GM23248 (cell line): ENCODE measurements around the gene ISYNA1. TPM values are rescaled to one million over a fixed set of nuclear protein-coding genes. Genes with fewer than 3 reads are reported as not detected.

Experiments
- DNase-seq: peaks from one replicate; pipeline ENCODE4 v3.0.0-alpha.2; 2015
- H2AFZ ChIP-seq: fragments of 200-600 bp; sonication (generic); 2 replicates; pipeline ENCODE4 v1.6.1; 2016; ENCODE audit warnings: antibody characterized with exemption
- H3F3A ChIP-seq: fragments of 200-600 bp; sonication (generic); 2 replicates; pipeline ENCODE4 v1.6.1; 2016; ENCODE audit warnings: mild to moderate bottlenecking, antibody characterized with exemption, mixed run types; ENCODE audit not compliant: insufficient read depth
- H3K27ac ChIP-seq: fragments of 200-600 bp; sonication (generic); 2 replicates; pipeline ENCODE4 v1.5.1; 2016; ENCODE audit warnings: mild to moderate bottlenecking
- H3K27me3 ChIP-seq: fragments of 200-600 bp; sonication (generic); replicated peaks from 2 replicates; pipeline ENCODE4 v1.6.1; 2016; ENCODE audit warnings: mild to moderate bottlenecking; ENCODE audit not compliant: insufficient read depth
- H3K36me3 ChIP-seq: fragments of 200-600 bp; sonication (generic); 2 replicates; pipeline ENCODE4 v1.6.1; 2016; ENCODE audit warnings: low read depth, mild to moderate bottlenecking
- H3K4me1 ChIP-seq: fragments of 200-600 bp; sonication (generic); 2 replicates; pipeline ENCODE4 v1.6.1; 2016; ENCODE audit warnings: mild to moderate bottlenecking; ENCODE audit not compliant: insufficient read depth
- H3K4me2 ChIP-seq: fragments of 200-600 bp; sonication (generic); one replicate; pipeline ENCODE4 v1.6.1; 2016; ENCODE audit warnings: mild to moderate bottlenecking; ENCODE audit not compliant: unreplicated experiment
- H3K4me3 ChIP-seq: fragments of 200-600 bp; sonication (generic); 2 replicates; pipeline ENCODE4 v1.5.1; 2016; ENCODE audit warnings: mild to moderate bottlenecking
- H3K79me2 ChIP-seq: fragments of 200-600 bp; sonication (generic); 2 replicates; pipeline ENCODE4 v1.6.1; 2016; ENCODE audit warnings: mild to moderate bottlenecking; ENCODE audit not compliant: insufficient read depth
- H3K9ac ChIP-seq: fragments of 200-600 bp; sonication (generic); 2 replicates; pipeline ENCODE4 v1.6.1; 2016; ENCODE audit warnings: mild to moderate bottlenecking
- H3K9me2 ChIP-seq: fragments of 200-600 bp; sonication (generic); 2 replicates; pipeline ENCODE4 v1.6.1; 2016; ENCODE audit warnings: mixed run types, mild to moderate bottlenecking, moderate library complexity; ENCODE audit not compliant: insufficient read depth
- H3K9me3 ChIP-seq: fragments of 200-600 bp; sonication (generic); one replicate; pipeline ENCODE4 v1.6.1; 2017; ENCODE audit warnings: low read depth
- H4K20me1 ChIP-seq: fragments of 200-600 bp; sonication (generic); 2 replicates; pipeline ENCODE4 v1.6.0; 2016; ENCODE audit not compliant: insufficient read depth
- EZH2 ChIP-seq: fragments of 200-600 bp; sonication (generic); IDR thresholded peaks from 2 replicates; pipeline ENCODE4 v1.6.1; 2018; ENCODE audit warnings: antibody characterized with exemption, mild to moderate bottlenecking; ENCODE audit not compliant: insufficient read depth, poor library complexity, severe bottlenecking
- EZH2phosphoT487 ChIP-seq: fragments of 200-600 bp; sonication (generic); IDR thresholded peaks from 2 replicates; pipeline ENCODE4 v1.6.1; 2018; ENCODE audit warnings: antibody characterized with exemption, moderate library complexity, mild to moderate bottlenecking, low read depth; ENCODE audit not compliant: insufficient read depth
- WGBS, 2 experiments: methylation state at CpG; one replicate each; pipeline ENCODE4 v1.1.6; 2015 to 2017; ENCODE audit warnings: low lambda C conversion rate in 2 of 2, low coverage in 1 of 2; ENCODE audit errors: missing lambda C conversion rate in 2 of 2; 5-methylcytosine and 5-hydroxymethylcytosine counted together
- in situ Hi-C: fragments of 300-500 bp; cut with MboI; formaldehyde crosslinking; loops from 2 replicates; pipeline ENCODE4 v1.15.0; 2020
- polyA plus RNA-seq: library from polyadenylated mRNA; unstranded; fragments of >200 nt; fragmentation: Nextera tagmentation; extraction: Ambion mirVana; gene quantifications from 2 replicates; pipeline ENCODE4 v1.2.1, GENCODE V29; 2016
- total RNA-seq: library from RNA; depleted of rRNA; stranded (reverse); fragments of >200 nt; shearing (Covaris generic); gene quantifications from 2 replicates; pipeline ENCODE4 v1.2.3, GENCODE V29; 2014

ISYNA1 gene
- total and polyA plus RNA-seq, 2 experiments from 2014 or later, result 5.5 to 17.2 TPM

- H3K9ac ChIP-seq, result no peak overlapping the region
- H3K9me2 ChIP-seq, result no peaks in the 10 kb centered on the region
- H3K9me3 ChIP-seq, result no peaks in the 10 kb centered on the region
- in situ Hi-C loops, result no loop called here
- 0 out of 2 replicates have a peak overlapping the region, but pooled peaks have one; percentile 87 for H3K27ac ChIP-seq
- no peaks in the 10 kb centered on the region for H3K36me3 ChIP-seq
- DNase-seq, result no peak
- no peak overlapping the region for H3K4me2 ChIP-seq
- H3K27me3 ChIP-seq, result no peaks in the 10 kb centered on the region
- peaks cover 51% of the 10 kb centered on the region for H3K4me1 ChIP-seq
- H4K20me1 ChIP-seq, result 0 out of 2 replicates have a peak, but pooled peaks cover 4% of the 10 kb centered on the region
- TF ChIP-seq EZH2 (no peak), EZH2phosphoT487 (no peak)
- 89 to 90% methylated on average over 12 of the region's 12 CpGs for WGBS, 2 experiments
- H3K4me3 ChIP-seq, result no peak overlapping the region
- H3K79me2 ChIP-seq, result peaks cover 99% of the 10 kb centered on the region
- no peak overlapping the region for H2AFZ ChIP-seq
- peaks cover 20% of the 10 kb centered on the region for H3F3A ChIP-seq
These were observed 43.7 kb upstream of the ISYNA1 start for GRCh38 chr19:18481505-18482222.

- Histone ChIP-seq H3K4me2 (peak overlapping the region; percentile 44), H3K79me2 (peaks cover 99% of the 10 kb centered on the region), H3K9me2 (no peaks in the 10 kb centered on the region), H3K9ac (peak overlapping the region; percentile 68), H3K4me3 (peak overlapping the region; percentile 39), H4K20me1 (0 out of 2 replicates have a peak, but pooled peaks cover 4% of the 10 kb centered on the region), H3K4me1 (peaks cover 40% of the 10 kb centered on the region), H3F3A (peaks cover 20% of the 10 kb centered on the region), H3K9me3 (no peaks in the 10 kb centered on the region), H3K36me3 (no peaks in the 10 kb centered on the region), H3K27ac (peak overlapping the region; percentile 87), H3K27me3 (no peaks in the 10 kb centered on the region), H2AFZ (no peak overlapping the region)
- in situ Hi-C loops, result no loop called here
- peak; percentile 83 for DNase-seq
- no peak for TF ChIP-seq EZH2
- 15 to 16% methylated on average over 13 of the region's 13 CpGs for WGBS, 2 experiments
These were observed 42.2 kb upstream of the ISYNA1 start for GRCh38 chr19:18480006-18480691.

GRCh38 chr19:18478545-18479311, 40.8 kb upstream of the ISYNA1 start:
- Histone ChIP-seq H3K79me2 (peaks cover 99% of the 10 kb centered on the region), H3K4me2 (peak overlapping the region; percentile 44), H3K27ac (peak overlapping the region; percentile 87), H3K4me3 (no peak overlapping the region), H3K4me1 (peaks cover 40% of the 10 kb centered on the region), H2AFZ (no peak overlapping the region), H4K20me1 (0 out of 2 replicates have a peak, but pooled peaks cover 4% of the 10 kb centered on the region), H3K9me3 (no peaks in the 10 kb centered on the region), H3K9ac (peak overlapping the region; percentile 68), H3K9me2 (no peaks in the 10 kb centered on the region), H3K27me3 (no peaks in the 10 kb centered on the region), H3F3A (peaks cover 20% of the 10 kb centered on the region), H3K36me3 (no peaks in the 10 kb centered on the region)
- TF ChIP-seq EZH2 (no peak), EZH2phosphoT487 (no peak)
- DNase-seq, result peak; percentile 93
- WGBS, 2 experiments, result 47 to 51% methylated on average over 17 of the region's 17 CpGs
- in situ Hi-C loops, result no loop called here

- no peak for DNase-seq
- Histone ChIP-seq H3F3A (peaks cover 20% of the 10 kb centered on the region), H4K20me1 (0 out of 2 replicates have a peak, but pooled peaks cover 4% of the 10 kb centered on the region), H3K9me3 (no peaks in the 10 kb centered on the region), H3K36me3 (no peaks in the 10 kb centered on the region), H3K9ac (0 out of 2 replicates have a peak overlapping the region, but pooled peaks have one; percentile 46), H3K79me2 (peaks cover 99% of the 10 kb centered on the region), H3K4me3 (no peak overlapping the region), H2AFZ (no peak overlapping the region), H3K27ac (peak overlapping the region; percentile 87), H3K4me1 (peaks cover 40% of the 10 kb centered on the region), H3K9me2 (no peaks in the 10 kb centered on the region), H3K4me2 (no peak overlapping the region), H3K27me3 (no peaks in the 10 kb centered on the region)
- in situ Hi-C loops, result no loop called here
- 86% methylated on average over 8 of the region's 8 CpGs for WGBS, 2 experiments
- no peak for TF ChIP-seq EZH2phosphoT487
These were observed 40.0 kb upstream of the ISYNA1 start for GRCh38 chr19:18477974-18478373.
